Activated CD4-positive, alpha-beta T cell treated with anti-CD3 and anti-CD28 coated beads, Interleukin-2, amount 50 U/mL, for 16 hours (primary cell): ENCODE results near the gene PTMS.

Experiments
- DNase-seq: peaks from one replicate; pipeline ENCODE4 v3.0.0-alpha.2; 2020

The PTMS gene

DNA sequence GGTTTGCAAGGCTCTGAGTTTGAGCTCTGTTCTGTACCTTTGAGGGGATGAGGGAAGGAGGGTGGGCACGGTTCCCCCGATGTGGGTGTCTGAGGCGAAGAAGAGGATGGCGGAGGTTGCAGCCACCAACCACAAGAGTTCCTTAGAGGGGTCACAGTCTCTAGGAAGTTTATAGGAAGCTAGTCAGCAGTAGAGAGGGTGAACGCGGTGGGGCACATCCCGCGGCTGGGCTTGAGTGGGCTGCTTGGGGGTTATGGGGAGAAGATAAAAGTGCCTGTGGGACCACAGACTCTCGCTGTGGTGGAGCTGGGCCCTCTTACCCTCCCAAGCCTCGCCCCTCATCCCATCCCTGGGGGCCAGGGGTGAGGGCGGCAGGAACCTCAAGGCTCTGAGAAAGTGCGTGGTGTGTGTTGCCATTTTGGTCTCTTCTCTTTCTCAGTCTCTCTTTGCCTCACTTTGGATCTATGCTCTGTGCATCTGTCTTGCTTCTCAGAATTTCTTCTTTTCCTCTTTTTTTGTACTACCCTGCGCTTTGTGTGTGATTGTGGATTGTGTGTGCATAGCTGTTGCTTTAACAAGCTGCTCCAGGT, 25.9 kb downstream of the PTMS start:
- DNase-seq, result peak; percentile 31

DNA sequence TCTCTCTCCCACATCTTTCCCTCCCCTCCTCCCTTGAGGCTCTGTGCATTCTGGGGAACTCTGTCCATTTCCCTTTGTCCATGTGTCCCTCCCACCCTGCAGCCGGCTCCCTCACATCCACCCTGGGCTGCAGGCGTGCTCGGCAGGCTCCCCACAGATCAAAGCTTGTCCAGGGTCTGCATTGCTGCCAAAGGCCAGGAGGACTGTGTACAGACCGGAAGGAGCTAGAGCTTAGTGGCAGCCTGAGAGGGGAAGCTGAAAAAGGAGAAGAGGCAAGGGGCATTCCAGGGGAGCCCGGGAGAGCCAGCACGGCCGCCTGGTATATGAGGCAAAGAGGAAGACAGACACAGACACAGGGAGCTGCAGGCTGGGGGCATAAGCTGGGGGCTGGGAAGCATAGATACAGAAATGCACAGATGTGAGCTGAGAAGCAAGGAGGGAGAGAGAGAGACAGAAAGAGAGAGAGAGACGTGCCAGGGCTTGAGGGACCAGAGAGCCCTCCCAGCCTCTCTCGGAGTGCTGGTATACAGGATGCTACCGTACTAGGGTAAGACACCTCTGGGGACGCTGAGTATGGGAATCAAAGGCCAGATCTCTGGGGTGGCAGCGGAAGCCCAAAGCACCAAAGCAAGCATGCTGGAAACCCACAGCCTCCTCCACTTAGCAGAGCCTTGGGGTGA, 26.5 kb downstream of the PTMS start:
- peak; percentile 58 for DNase-seq

DNA sequence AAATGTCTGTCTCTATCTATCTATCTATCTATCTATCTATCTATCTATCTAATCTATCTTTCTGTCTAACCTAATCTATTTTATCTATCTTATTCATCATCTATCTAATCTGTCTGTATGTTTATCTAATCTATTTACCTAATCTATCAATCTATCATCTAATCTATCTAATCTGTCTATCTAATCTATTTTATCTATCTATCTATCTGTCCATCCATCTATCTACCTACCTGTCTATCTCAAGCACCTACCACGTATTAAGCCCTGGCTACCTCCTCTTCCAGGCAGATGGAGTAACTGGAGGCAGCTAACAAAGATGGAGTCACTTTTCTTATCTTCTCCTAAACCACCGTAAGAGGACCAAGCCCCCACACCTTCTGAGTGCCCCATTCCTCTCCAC, 28.9 kb downstream of the PTMS start:
- DNase-seq, result no peak

DNA sequence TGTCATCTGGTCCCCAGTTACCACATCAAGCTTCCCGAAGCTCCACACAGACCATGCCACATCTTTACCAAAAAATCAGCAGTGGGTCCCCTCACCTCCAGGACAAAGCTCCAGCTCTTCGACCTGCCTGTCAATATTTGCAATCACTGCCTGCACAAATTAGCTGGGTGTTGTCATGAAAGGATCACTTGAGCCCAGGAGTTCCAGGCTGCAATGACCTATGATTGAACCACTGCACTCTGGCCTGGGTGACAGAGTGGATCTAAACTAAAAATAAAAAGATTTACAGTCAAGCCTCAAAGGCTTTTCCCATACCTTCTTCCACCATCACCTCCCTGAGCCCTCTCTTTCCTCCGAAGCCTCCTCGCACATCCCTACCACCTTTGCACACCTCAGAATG, 30.4 kb downstream of the PTMS start:
- DNase-seq, result no peak

DNA sequence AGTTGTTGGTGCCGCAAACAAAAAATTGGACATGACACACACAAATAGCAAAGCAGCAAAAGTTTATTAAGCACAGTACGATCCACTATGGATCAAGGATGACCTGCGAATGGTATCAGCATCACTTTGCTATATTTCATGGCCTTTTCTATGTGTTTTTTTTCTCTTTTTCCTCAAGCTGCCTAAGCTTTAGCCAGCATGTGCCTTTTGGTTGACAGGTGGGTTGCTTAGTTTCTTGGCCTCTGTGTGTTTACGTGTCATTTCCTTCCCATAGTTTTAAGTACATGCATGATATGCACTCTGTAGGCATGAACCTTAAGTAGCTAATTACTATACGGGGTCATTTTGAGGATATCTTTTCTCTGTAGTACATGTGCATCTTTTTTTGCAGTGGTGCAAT, 33.0 kb downstream of the PTMS start:
- DNase-seq, result no peak

DNA sequence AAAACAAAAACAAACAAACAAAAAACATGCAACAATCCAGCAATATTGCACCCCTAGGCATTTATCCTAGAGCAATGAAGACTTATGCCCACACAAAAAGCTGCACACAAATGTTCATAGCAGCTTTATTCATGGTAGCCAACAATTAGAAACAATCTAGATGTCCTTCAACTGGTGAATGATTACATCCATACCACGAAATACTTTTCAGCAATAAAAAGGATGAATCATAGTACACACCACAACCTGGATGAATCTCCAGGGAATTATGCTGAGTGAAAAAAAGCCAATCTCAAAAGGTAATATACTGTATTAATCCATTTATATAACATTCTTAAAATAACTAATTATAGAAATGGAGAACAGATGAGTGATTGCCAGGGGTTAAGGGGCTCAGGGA, 41.0 kb downstream of the PTMS start:
- no peak for DNase-seq

DNA sequence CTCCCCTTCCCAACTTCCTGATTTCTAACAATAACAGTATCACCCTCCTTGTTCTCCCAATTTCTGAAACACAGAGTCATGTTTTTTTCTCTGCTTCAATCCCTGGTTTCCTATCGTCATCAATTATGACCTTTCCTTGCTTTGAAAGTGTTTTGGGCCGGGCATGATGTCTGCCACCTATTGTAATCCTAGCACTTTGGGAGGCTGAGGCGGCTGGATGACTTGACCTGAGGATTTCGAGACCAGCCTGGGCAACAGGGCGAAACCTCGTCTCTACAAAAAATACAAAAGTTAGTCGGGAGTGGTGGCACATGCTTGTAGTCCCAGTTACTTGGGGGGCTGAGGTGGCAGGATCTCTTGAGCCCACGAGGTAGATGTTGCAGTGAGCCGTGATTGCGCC, 42.9 kb downstream of the PTMS start:
- DNase-seq, result no peak

DNA sequence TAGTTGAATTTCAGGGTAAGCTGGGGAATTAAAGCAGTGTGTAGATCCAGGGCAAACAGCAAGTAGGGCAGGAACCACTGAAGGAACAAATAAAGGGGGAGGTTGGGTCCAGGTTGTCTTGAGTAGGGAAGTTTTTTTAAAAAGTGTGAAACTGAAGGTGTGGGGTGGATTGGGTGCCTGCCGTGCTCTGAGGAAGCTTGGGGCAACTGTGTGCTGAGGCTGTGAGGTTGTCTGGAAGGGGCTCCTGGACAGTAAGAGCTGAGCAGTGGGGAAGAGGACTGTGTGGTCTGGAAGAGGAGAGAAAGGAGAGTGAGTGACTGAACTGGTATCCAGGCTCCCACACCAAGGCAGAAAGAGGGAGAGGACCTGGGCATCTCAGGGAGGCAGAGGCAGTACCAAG, 44.6 kb downstream of the PTMS start:
- no peak for DNase-seq

DNA sequence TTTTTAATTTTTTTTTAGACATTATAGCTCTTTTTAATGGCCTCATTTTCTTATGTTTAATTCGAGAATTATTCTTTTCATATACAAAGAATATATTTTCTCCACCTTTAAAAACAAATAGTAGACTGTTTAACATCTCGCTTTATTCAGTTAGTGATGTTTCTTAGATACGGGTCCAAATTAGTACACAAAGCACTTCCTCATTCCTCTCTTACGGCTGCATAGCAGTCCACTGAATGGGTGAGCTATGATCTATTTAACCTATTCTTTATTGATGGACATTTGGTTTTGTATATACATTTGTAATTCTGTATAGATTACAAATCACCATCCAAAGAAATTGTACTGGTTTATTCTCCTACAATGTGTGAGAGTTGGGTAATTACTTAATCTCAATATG, 47.2 kb downstream of the PTMS start:
- DNase-seq, result no peak

DNA sequence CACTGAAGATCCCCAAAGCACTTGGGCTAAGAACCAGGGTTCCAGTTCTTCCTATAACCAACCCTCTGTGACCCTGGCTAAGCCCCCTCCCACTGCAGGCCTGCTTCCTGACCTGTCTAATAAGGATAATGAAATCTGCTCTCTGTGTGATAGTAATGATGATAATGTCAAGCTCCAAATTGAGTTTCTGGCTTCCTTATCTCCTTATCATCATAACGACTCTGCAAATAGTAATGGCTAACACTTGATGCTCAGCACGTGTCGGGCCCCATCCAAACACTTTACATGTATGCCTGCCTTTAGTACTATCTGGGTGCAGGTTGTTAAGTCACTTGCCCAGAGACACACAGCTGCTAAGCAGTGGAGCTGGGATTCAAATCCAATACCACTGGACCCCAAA, 50.4 kb downstream of the PTMS start:
- no peak for DNase-seq

DNA sequence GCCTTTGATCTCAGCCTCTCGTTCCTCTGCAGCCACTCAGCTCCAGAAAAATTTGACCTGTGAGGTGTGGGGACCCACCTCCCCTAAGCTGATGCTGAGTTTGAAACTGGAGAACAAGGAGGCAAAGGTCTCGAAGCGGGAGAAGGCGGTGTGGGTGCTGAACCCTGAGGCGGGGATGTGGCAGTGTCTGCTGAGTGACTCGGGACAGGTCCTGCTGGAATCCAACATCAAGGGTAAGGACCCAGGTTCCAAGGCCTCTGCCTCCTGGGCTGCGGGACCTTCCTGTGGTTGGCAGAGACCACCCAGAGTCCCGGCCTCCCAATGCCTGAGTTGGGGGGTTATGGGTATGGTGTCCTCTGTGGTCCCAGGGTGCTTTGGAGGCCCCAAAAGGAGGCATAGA, 50.9 kb downstream of the PTMS start:
- DNase-seq, result no peak

DNA sequence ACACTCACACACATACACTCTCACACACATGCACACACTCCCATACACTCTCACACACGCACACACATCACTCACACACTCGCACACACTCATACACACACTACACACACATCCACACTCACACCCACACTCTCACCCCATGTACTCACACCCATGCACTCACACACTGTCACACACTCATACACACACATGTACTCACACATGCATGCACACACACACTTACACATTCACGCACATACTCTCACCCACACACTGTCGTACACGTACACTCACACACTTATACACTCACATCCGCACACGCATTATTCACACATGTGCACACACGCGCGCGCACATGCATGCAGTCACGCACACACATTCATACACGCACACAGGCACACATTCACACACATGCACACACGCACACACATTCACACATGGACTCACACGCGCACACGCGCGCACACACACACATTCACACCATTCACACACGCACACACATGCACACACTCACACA, 51.5 kb downstream of the PTMS start:
- no peak for DNase-seq

DNA sequence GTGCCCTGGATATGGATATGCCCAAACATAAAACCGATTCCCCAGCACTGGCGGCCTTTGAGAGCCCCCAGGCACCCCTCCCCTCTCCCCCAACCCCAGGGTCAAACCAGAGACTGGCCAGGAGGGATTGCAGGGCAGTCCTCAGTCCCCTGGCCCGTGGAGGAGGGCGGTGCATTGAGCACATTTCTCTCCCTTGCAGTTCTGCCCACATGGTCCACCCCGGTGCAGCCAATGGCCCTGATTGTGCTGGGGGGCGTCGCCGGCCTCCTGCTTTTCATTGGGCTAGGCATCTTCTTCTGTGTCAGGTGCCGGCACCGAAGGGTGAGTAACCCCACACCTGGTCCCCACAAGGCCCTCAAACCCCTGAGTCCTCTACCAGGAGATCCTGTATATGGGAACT, 52.1 kb downstream of the PTMS start:
- no peak for DNase-seq

DNA sequence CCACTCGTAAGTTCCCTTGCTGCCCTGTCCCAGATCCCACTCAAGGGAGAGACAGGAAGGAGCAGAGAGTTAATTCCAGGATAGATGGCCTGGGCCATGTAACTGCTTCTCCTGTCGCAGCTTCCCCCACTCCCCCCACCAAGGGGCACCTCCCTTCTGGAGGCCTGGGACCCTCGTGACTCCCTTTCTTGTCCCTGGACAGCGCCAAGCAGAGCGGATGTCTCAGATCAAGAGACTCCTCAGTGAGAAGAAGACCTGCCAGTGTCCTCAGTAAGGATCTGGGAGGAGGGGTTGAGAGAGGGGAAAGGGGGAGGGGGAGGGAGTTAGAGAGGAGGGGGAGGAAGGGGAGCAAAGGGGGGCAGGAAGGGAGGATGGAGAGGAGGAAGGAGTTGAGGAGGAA, 52.5 kb downstream of the PTMS start:
- DNase-seq, result no peak

DNA sequence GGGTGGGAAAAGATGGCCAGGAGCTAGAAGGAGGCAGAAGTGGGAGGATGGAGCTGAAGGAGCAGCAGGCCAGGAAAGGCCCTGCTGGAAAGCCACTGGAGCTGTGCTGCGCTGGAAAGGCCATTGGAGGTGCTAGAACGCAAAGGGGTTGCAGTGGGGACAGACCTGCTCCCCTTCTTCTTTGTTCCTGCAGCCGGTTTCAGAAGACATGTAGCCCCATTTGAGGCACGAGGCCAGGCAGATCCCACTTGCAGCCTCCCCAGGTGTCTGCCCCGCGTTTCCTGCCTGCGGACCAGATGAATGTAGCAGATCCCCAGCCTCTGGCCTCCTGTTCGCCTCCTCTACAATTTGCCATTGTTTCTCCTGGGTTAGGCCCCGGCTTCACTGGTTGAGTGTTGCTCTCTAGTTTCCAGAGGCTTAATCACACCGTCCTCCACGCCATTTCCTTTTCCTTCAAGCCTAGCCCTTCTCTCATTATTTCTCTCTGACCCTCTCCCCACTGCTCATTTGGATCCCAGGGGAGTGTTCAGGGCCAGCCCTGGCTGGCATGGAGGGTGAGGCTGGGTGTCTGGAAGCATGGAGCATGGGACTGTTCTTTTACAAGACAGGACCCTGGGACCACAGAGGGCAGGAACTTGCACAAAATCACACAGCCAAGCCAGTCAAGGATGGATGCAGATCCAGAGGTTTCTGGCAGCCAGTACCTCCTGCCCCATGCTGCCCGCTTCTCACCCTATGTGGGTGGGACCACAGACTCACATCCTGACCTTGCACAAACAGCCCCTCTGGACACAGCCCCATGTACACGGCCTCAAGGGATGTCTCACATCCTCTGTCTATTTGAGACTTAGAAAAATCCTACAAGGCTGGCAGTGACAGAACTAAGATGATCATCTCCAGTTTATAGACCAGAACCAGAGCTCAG, 53.2 kb downstream of the PTMS start:
- no peak for DNase-seq

DNA sequence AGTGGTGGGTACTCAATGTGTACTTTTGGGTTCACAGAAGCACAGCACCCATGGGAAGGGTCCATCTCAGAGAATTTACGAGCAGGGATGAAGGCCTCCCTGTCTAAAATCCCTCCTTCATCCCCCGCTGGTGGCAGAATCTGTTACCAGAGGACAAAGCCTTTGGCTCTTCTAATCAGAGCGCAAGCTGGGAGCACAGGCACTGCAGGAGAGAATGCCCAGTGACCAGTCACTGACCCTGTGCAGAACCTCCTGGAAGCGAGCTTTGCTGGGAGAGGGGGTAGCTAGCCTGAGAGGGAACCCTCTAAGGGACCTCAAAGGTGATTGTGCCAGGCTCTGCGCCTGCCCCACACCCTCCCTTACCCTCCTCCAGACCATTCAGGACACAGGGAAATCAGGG, 54.0 kb downstream of the PTMS start:
- no peak for DNase-seq
